ENCODE data around the gene FAXDC2.

GRCh38 chr5:154801083-154801482 is 49.3 kb downstream of the FAXDC2 start:
- TF ChIP-seq CTCF (IDR thresholded peaks at IDR 0.05 in 8 of 11, conservative IDR thresholded peaks at IDR 0.05 in 3 of 11): no peak
- TF ChIP-seq POLR2AphosphoS5 (IDR thresholded peaks at IDR 0.05): no peak
